GM23338 (cell line): Measurements from ENCODE around the gene OPN4. TPM values are rescaled to one million over a fixed set of nuclear protein-coding genes. Genes with fewer than 3 reads are reported as not detected.

Experiments used
- ATAC-seq: fragments of 200-7000 bp; cut with Tn5 transposase; 3 replicates; pipeline ENCODE4 v1.9.1; 2020
- DNase-seq: peaks from one replicate; pipeline ENCODE4 v3.0.0-alpha.2; 2015; ENCODE audit warnings: low spot score
- H2AFZ ChIP-seq: fragments of 200-600 bp; sonication (generic); 2 replicates; pipeline ENCODE4 v1.8.0; 2016; ENCODE audit warnings: antibody characterized with exemption, mild to moderate bottlenecking, moderate library complexity
- H3F3A ChIP-seq: fragments of 200-600 bp; sonication (generic); replicated peaks from 2 replicates; pipeline ENCODE4 v1.8.0; 2017; ENCODE audit warnings: antibody characterized with exemption, mixed run types, low read depth
- H3K27ac ChIP-seq: fragments of 200-600 bp; sonication (generic); 2 replicates; pipeline ENCODE4 v1.6.1; 2016; ENCODE audit warnings: low read depth
- H3K27me3 ChIP-seq: fragments of 200-600 bp; sonication (generic); 2 replicates; pipeline ENCODE4 v1.8.0; 2016; ENCODE audit warnings: mild to moderate bottlenecking, mixed run types, moderate library complexity; ENCODE audit not compliant: insufficient read depth
- H3K36me3 ChIP-seq: fragments of 200-600 bp; sonication (generic); 2 replicates; pipeline ENCODE4 v1.8.0; 2016; ENCODE audit warnings: mild to moderate bottlenecking; ENCODE audit not compliant: insufficient read depth
- H3K4me1 ChIP-seq: fragments of 200-600 bp; sonication (generic); 2 replicates; pipeline ENCODE4 v1.8.0; 2016; ENCODE audit warnings: mild to moderate bottlenecking, moderate library complexity; ENCODE audit not compliant: insufficient read depth
- H3K4me2 ChIP-seq: fragments of 200-600 bp; sonication (generic); 2 replicates; pipeline ENCODE4 v1.7.1; 2017; ENCODE audit warnings: mixed run types
- H3K4me3 ChIP-seq: fragments of 200-600 bp; sonication (generic); 2 replicates; pipeline ENCODE4 v1.6.1; 2016; ENCODE audit warnings: mixed run types
- H3K79me2 ChIP-seq: fragments of 200-600 bp; sonication (generic); replicated peaks from 2 replicates; pipeline ENCODE4 v1.8.0; 2017; ENCODE audit warnings: mild to moderate bottlenecking; ENCODE audit not compliant: insufficient read depth
- H3K9me2 ChIP-seq: fragments of 200-600 bp; sonication (generic); 2 replicates; pipeline ENCODE4 v1.8.0; 2017; ENCODE audit not compliant: insufficient read depth
- H4K20me1 ChIP-seq: fragments of 200-600 bp; sonication (generic); replicated peaks from 2 replicates; pipeline ENCODE4 v1.8.0; 2017; ENCODE audit warnings: mild to moderate bottlenecking; ENCODE audit not compliant: insufficient read depth
- H3K27ac Mint-ChIP-seq: 2 replicates; pipeline ENCODE4 v1.8.0; 2020; ENCODE audit warnings: inconsistent platforms, mild to moderate bottlenecking, moderate library complexity, mixed read lengths
- H3K27me3 Mint-ChIP-seq: 3 replicates; pipeline ENCODE4 v1.8.0; 2022; ENCODE audit warnings: low read depth, mild to moderate bottlenecking, moderate library complexity, mixed read lengths, inconsistent platforms; ENCODE audit not compliant: insufficient read depth, poor library complexity
- H3K36me3 Mint-ChIP-seq: 3 replicates; pipeline ENCODE4 v1.8.0; 2021; ENCODE audit warnings: low read depth, mild to moderate bottlenecking, inconsistent platforms, moderate library complexity, mixed read lengths
- H3K4me1 Mint-ChIP-seq: 3 replicates; pipeline ENCODE4 v1.8.0; 2020; ENCODE audit warnings: mild to moderate bottlenecking, inconsistent platforms, mixed read lengths
- H3K4me3 Mint-ChIP-seq: 3 replicates; pipeline ENCODE4 v1.8.0; 2021; ENCODE audit warnings: moderate library complexity, mild to moderate bottlenecking, inconsistent platforms, mixed read lengths
- H3K9me3 Mint-ChIP-seq: 3 replicates; pipeline ENCODE4 v1.8.0; 2020; ENCODE audit warnings: moderate library complexity, mild to moderate bottlenecking, inconsistent platforms, mixed read lengths
- CTCF ChIP-seq, 2 experiments: fragments of 200-600 bp in 1 of 2; sonication (generic) in 1 of 2; conservative IDR thresholded peaks; 2 replicates each; pipeline versions ENCODE4 v1.5.1 to v1.6.1; 2016 to 2017; ENCODE audit warnings: antibody characterized with exemption in 2 of 2, low read depth in 2 of 2, mild to moderate bottlenecking in 2 of 2, moderate library complexity in 1 of 2
- ETS1 ChIP-seq: IDR thresholded peaks from 2 replicates; pipeline ENCODE4 v1.6.1; 2016; ENCODE audit warnings: antibody characterized with exemption
- EZH2 ChIP-seq: fragments of 200-600 bp; sonication (generic); IDR thresholded peaks from one replicate; pipeline ENCODE4 v1.8.0; 2017; ENCODE audit warnings: antibody characterized with exemption, mild to moderate bottlenecking, low read depth; ENCODE audit not compliant: unreplicated experiment
- EZH2phosphoT487 ChIP-seq: fragments of 200-600 bp; sonication (generic); IDR thresholded peaks from one replicate; pipeline ENCODE4 v1.8.1; 2018; ENCODE audit warnings: antibody characterized with exemption; ENCODE audit not compliant: unreplicated experiment
- JUNB ChIP-seq: IDR thresholded peaks from one replicate; pipeline ENCODE4 v1.6.1; 2016; ENCODE audit warnings: antibody characterized with exemption; ENCODE audit not compliant: unreplicated experiment
- NANOG ChIP-seq: IDR thresholded peaks from 2 replicates; pipeline ENCODE4 v1.6.1; 2016; ENCODE audit warnings: antibody characterized with exemption, borderline replicate concordance
- POLR2AphosphoS5 ChIP-seq: IDR thresholded peaks from 2 replicates; pipeline ENCODE4 v1.6.1; 2016; ENCODE audit warnings: antibody characterized with exemption, low read depth
- REST ChIP-seq: IDR thresholded peaks from one replicate; pipeline ENCODE4 v1.6.1; 2018; ENCODE audit warnings: antibody characterized with exemption; ENCODE audit not compliant: unreplicated experiment
- STAT1 ChIP-seq: IDR thresholded peaks from one replicate; pipeline ENCODE4 v1.6.1; 2016; ENCODE audit warnings: antibody characterized with exemption; ENCODE audit not compliant: unreplicated experiment
- ZNF114 ChIP-seq: fragments of 250-450 bp; sonication (Bioruptor Pico); IDR thresholded peaks from 2 replicates; pipeline ENCODE4 v1.5.0; 2020; ENCODE audit warnings: mild to moderate bottlenecking, moderate library complexity
- polyA plus RNA-seq: library from polyadenylated mRNA; unstranded; fragments of >200 nt; fragmentation: Nextera tagmentation; extraction: Ambion mirVana; gene quantifications from 2 replicates; pipeline ENCODE4 v1.2.1, GENCODE V29; 2016
- total RNA-seq: library from RNA; depleted of rRNA; stranded (reverse); fragments of >200 nt; shearing (Covaris generic); gene quantifications from 2 replicates; pipeline ENCODE4 v1.2.3, GENCODE V29; 2014

Gene OPN4
- total and polyA plus RNA-seq, 2 experiments from 2014 or later, result not detected

GRCh38 chr10:86651631-86652331, 2.6 kb upstream of the OPN4 start:
- Histone ChIP-seq H3K4me2 (no peak overlapping the region), H4K20me1 (no peaks in the 10 kb centered on the region), H3K79me2 (no peaks in the 10 kb centered on the region), H2AFZ (no peak overlapping the region), H3K4me1 (peaks cover 7% of the 10 kb centered on the region), H3K36me3 (no peaks in the 10 kb centered on the region), H3K27me3 (no peaks in the 10 kb centered on the region), H3F3A (no peaks in the 10 kb centered on the region), H3K27ac (no peak overlapping the region), H3K4me3 (no peak overlapping the region), H3K9me2 (peaks cover 3% of the 10 kb centered on the region; the same call in 1 of the 2 replicates)
- H3K4me3 Mint-ChIP-seq, result no peak overlapping the region
- H3K27ac Mint-ChIP-seq, result no peak overlapping the region
- peaks cover 3% of the 10 kb centered on the region for H3K27me3 Mint-ChIP-seq
- no peaks in the 10 kb centered on the region; the same call in 2 of the 3 replicates for H3K9me3 Mint-ChIP-seq
- TF ChIP-seq STAT1, result no peak
- no peak for TF ChIP-seq EZH2phosphoT487
- TF ChIP-seq REST, result no peak
- no peak for TF ChIP-seq EZH2
- TF ChIP-seq CTCF (conservative IDR thresholded peaks at IDR 0.05; ENCODE audit: low read depth in 2 of 2), result no peak
- no peak for TF ChIP-seq ZNF114 (CRISPR knock-in tag)
- TF ChIP-seq POLR2AphosphoS5, result no peak
- no peak for TF ChIP-seq NANOG
- no peak for TF ChIP-seq JUNB
- TF ChIP-seq ETS1, result no peak
- ATAC-seq (no peak), DNase-seq (no peak)
- H3K36me3 Mint-ChIP-seq, result no peaks in the 10 kb centered on the region
- peaks cover 11% of the 10 kb centered on the region for H3K4me1 Mint-ChIP-seq
